NAMALWA (cell line): ENCODE measurements around the gene RAP1GAP.
A peak's percentile ranks its signal among the peaks of the same experiment; 100 is the strongest.

Experiments used
- DNase-seq: peaks from one replicate; pipeline ENCODE4 v3.0.0-alpha.2; 2015; ENCODE audit warnings: low spot score

The RAP1GAP gene

DNA sequence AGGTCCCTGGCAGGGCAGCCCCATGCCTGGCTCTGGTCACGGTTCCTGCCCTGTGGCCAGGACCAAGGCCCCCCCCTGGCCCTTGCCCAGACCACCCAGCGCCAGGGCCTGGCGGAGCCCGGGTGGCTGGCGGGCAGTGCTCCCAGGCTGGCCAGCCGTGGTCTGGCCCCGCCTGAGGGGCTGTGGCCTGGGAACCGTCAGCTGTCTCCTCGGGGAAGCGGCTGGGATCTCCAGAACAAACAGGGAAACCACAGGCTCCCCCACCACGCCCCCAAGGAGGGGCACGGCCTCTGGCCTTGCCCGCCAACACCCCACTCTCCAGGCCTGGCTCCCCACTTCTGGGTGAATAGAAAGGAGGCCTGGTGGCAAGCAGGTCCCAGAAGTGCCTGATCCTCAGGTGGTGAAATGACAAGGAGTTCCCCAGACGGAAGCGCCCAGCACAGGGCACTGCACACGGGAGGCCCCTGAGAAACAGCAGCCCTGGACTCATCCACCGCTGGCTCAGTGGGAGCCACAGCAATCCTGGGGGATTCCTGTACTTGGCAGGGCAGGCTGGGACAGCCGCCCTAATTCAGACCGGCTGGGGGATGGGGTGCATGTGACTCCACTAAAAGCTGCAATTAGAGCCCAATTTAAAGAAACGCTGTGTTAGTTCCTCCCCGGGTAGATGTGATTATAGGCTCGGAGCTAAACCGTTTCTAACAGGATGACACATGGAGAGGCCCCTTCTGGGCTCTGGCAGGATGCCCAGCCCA, 78.9 kb downstream of the RAP1GAP start:
- DNase-seq: no peak

DNA sequence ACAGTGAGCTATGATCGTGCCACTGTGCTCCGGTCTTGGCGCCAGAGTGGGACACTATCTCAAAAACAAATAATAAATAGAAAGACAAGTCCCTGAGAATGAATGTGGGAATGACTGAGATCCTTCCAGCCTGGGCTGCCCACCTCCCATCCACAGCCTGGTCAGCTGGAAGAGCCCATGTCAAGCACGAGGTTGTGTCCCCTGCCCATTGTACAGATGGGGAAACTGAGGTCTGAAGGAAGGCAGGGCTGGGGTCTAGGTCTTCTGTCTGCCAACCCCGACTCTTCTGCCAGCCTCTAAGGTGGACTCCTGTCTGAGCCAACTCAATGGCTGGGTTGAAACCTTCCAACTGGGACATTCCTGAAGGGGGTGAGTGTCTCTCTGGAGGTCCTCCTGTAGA, 79.5 kb downstream of the RAP1GAP start:
- no peak for DNase-seq

DNA sequence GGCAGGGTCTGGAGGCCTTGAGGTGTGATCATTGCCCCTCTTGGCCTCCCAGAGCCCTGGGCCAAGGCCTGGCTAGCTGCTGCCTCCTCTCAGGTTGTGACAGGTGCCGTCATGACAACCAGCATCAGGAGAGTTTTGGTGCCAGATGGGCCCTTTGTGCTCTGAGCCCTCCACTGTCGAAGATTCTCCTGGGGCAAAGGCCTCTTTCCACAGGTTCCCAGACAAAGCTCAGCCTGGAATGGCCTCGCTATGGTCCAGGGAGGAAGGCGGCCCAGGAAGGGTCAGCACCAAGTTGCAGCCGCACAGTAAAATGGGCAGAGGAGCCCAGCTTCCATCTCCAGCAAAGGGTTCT, 81.6 kb downstream of the RAP1GAP start:
- no peak for DNase-seq

DNA sequence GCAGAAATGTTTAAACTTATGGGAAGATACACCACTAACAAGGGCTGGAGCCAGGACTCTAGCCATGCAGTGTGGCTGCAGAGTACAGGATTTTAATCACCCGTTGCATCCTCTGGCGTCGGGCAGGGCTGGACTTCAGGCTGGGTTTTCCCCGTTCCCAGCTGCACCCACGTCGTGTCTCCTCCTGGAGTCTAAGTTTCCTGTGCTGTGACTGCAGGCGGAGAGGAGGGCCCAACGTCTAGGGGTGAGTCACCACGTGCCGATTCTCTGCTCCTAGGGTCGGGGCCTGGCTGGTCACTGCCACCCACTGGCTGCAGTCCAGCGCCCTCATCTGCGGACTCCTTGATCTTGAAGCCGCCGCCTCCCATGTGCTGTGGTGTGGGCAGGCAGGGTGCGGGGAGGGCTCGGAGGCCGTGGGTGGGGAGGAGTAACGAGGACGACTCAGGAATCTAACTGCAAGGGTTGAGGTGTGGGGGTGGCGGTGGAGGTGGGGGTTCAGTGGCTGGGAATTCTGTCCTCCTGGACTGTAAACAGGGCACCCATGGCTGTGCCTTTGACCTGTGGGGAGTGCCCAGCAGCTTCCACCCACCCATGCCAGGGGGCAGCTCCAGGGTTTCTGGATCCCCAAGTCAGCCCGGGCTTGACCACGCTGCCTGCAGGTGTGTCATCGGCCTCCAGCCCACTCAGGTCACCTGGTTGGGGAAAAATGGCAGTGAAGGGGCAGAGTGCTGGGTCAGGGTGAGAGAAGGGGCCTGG, 82.1 kb downstream of the RAP1GAP start:
- DNase-seq: no peak

DNA sequence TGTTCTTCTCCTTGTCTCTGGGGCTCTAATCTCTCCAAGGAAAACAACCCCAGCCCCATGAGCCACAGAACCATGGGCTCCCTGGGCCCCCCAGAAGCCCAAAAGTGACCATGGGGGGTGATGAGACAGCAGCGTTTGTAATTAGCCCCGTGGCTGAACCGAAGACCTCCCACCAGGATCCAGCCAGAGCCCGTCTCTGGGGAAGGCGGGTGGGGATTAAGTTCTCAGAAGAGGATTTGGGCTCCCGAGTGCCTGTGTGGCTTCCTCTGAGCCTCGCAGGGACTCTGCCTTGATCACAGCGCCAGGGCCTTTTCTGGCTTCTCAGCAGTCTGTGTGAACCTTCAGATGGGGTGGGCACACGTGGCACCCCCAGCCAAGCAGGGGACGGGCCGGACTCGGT, 82.9 kb downstream of the RAP1GAP start:
- no peak for DNase-seq

DNA sequence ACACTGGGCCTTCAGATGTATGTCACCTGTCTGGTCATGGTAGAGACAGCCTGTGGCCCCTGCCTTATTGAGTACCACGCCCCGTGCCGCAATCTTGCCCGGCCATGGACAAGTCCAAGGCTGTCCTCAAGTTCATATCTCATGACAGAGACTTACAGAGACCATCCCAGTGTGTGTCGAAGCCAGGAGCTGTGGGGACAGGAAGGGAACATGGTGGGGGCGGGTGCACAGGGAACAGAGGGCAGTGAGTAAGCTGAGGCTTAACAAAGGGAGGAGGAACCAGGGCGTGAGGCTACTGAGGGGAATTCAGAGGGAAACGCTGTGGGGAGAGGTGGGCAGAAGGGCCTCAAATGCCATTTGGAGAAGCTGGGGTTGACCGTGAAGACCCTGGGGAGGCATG, 84.1 kb downstream of the RAP1GAP start:
- DNase-seq: no peak

DNA sequence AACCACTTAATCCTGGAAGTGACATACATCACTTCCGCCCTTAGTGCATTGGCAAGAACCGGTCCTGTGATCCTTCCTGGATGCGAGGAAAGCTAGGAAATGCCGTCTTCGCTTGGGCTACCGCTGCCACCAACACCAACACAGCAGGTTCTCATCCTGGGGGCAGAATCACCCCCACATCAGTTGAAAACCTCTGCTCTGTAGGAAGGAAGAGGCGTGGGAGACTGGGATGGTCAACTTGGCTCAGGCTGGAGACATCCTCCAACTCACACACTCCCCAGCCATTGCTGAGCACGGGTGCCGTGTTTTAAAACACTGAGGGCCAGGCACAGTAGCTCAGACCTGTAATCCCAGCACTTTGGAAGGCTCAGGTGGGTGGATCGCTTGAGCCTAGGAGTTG, 85.1 kb downstream of the RAP1GAP start:
- no peak for DNase-seq

DNA sequence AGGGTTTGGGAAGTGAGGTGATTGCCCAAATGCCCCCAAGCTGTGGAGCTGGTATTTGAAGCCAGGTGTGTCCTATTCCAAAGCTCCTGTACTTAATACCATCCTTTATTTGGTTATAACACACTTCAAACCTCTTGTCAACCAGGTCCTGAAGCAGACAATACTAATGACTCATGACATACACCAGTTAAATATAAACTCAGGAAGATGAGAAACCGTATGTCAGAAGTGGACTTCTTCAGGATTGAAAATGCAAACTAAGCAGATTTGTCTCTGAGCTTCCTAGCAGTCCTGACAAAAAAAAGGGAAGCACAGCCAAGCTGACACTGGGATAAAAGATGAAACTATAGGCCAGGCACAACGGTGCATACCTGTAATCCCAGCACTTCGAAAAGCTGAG, 89.4 kb downstream of the RAP1GAP start:
- no peak for DNase-seq

DNA sequence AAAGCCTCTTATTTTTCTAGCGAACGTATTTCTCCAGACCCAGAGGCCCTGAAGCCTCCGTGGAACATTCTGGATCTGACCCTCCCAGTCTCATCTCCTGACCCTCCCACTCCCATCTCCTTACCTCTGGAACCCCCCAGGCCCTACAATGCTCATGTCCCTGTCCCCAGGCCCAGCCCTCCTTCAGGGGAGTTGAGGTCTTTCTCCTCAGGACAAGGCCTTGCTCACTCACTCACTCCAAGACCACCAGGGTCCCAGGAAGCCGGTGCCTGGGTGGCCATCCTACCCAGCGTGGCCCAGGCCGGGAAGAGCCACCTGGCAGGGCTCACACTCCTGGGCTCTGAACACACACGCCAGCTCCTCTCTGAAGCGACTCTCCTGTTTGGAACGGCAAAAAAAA, 91.2 kb downstream of the RAP1GAP start:
- no peak for DNase-seq

DNA sequence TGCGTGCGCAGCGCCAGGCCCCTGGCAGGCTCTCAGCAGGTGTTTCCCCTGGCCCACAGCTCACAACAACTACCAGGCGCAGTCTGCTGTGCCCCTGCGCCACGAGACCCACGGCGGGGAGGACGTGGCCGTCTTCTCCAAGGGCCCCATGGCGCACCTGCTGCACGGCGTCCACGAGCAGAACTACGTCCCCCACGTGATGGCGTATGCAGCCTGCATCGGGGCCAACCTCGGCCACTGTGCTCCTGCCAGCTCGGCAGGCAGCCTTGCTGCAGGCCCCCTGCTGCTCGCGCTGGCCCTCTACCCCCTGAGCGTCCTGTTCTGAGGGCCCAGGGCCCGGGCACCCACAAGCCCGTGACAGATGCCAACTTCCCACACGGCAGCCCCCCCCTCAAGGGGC, 91.8 kb downstream of the RAP1GAP start:
- no peak for DNase-seq

DNA sequence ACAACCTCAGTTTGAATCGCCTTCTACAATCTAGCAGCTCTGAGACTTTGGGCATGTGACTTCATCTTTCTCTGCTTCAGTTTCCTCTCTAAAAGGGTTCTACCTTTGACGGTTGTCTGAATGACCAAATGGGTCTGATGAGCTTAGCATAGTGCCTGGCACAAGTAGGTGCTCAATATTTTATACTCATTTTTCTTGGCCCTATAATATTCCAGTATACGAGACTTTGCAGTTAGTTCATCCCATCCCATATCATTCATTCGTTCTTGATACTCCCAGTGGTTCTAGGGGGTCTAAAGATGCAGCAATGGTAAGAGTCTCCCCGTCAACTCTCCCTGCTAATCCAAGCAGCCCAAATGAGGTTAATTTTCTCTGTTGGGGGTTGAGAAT, 92.4 kb downstream of the RAP1GAP start:
- no peak for DNase-seq

DNA sequence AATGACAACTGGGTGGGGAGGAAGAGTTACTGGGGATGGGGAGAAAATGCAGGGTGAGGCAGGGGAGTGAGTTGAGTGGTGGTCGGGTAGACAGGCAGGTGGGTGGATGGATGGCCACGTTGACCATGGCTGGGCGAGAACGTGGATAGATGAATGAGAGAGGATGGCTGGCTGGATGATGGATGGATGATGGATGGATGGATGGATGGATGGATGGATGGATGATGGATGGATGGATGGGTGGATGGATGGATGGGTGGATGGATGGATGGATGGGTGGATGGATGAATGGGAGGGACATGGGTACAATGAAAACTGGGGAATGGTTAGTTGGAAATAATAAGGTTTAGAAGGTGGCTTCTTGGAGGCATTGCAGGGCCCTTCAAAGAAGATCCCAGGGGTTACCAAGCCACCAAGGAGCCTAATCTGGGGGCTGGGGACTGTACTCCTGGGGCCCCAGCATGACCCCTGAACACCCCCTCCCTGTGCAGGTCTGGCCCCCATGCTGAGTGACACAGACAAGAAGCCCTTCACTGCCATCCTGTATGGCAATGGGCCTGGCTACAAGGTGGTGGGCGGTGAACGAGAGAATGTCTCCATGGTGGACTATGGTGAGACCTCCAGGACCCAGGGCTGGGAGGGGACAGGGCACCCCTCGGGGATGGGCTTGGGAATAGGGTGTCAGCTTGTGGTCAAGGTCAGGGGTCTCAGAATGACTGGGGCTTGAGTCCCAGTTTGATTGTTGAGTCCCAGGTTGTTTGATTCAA, 92.9 kb downstream of the RAP1GAP start:
- DNase-seq: no peak

DNA sequence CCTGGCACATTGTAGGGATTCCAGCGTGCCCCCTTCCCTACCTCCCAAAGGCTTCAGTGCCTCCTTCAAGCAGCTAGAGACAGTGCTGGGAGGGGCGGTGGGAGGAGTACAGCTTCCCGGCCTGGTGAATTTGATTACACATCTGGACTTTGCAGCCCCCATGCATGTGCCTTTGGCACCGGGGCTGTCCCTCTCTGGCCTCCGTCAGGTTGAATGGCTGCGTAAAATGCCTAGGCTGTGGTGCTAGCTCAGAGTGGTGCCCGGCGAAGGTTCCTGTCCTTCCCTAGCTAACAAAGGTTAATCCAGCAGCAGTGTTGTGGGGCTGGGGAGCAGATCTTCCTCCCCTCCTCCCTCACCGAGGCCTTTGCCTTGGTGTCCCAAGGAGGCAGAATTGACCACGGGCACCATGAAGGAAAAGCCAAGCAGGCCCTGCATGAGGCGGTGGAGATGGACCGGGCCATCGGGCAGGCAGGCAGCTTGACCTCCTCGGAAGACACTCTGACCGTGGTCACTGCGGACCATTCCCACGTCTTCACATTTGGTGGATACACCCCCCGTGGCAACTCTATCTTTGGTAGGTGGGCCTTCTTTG, 93.7 kb downstream of the RAP1GAP start:
- DNase-seq: no peak

DNA sequence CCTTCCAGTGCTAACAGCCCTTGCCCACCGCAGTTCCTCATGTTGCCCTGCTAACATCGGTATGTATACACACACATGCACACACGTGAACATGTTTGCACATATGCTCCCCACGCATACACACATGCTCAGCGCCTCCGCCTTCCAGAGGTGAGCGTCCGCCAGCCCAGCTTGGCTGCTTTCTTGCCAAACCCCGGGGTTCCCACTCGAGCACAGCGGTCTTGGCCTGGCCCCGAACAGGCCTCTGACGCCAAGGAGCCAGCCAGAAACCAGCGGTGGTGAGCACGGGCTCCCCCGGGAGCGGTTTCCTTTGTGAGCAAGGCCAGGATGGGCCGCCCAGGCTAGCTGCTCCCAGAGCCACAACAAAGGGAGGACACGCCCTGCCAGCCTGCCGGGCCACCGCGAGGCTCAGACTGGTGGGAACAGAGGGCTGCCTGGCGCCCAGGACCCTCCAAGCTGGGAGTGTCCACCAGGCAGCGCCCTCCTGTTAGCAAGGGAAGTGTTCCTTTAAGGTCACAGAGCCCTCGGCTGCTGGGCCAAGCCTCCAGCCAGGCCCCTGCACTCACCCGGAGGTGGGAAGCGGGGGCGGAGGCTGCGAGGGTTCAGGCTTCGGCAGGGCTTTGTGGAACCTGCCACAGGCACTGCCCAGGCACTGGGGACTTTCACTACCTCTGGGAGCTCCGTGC, 94.5 kb downstream of the RAP1GAP start:
- no peak for DNase-seq

DNA sequence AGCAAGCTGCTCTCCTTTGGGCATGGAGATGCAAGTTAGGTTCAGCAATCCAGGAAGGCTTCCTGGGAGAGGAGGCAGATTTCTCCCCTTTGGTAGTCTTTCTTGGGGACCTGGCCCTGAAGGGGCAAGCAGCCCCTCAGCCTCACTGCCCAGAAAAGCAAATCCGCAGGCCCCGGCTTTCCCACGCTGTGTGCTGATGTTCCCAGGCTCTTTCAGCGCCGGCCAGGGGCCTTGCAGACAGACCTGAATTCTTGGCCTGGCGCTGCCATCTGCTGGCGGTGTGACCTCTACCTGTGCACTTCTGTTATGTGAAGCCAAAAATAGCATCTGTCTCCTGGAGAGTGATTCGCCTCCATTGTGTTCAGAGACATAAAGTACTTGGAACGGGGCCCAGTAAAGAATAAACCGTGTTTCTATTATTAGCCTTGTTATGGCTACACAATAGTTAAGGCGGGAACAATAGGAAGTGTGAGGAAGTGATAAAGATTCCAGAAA, 95.1 kb downstream of the RAP1GAP start:
- DNase-seq: peak; percentile 45

DNA sequence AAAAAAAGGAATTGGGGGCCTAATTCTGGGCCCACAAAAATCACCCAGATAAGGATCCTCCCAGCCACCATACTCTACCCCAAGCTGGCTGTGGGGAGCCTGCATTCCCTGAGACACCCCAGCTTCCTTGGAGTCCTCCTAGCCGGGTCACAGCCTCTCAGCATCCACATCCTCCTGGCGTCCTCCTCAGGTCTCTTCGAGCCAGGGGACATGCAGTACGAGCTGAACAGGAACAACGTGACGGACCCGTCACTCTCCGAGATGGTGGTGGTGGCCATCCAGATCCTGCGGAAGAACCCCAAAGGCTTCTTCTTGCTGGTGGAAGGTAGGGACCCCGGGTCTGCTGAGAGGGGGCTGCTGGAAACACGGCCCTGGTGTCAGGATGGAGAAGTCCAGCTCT, 95.7 kb downstream of the RAP1GAP start:
- no peak for DNase-seq

DNA sequence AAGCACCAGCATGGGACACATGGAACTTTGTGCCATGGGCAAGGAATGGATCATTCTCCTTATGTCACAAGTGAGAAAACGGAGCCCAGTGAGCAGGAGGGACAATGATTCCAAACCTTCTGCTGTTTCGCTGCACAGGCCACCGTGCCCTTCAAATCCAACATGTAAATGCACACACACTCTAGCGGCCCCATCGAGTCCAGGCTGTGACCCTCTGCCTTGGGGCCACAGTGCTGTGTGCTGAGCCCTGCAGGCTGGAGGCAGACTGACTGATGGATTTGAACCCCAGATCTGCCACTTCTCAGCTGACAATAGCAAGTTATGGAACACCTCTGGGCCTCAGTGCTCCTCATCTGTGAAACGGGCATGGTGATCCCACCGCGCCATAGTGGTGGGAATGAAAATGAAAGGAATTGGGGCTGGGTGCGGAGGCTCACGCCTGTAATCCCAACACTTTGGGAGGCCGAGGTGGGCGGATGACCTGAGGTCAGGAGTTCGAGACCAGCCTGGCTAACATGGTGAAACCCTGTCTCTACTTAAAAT, 96.4 kb downstream of the RAP1GAP start:
- DNase-seq: no peak

DNA sequence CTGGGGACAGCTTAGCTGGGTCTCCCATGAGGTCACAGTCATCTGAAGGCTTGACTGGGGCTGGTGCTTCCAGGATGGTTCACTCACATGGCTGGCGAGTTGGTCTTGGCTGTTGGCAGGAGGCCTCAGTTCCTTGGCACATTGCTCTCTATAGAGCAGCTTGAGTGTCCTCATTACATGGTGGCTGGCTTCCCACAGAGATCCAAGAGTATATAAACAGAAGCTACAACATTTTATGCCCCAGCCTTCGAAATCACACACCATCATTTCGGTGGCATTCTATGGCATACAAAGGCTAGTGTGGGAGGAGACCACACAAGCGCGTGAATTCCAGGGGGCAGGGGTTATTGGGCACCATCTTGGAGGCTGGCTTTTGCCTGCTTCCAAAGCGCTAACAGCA, 96.9 kb downstream of the RAP1GAP start:
- no peak for DNase-seq

DNA sequence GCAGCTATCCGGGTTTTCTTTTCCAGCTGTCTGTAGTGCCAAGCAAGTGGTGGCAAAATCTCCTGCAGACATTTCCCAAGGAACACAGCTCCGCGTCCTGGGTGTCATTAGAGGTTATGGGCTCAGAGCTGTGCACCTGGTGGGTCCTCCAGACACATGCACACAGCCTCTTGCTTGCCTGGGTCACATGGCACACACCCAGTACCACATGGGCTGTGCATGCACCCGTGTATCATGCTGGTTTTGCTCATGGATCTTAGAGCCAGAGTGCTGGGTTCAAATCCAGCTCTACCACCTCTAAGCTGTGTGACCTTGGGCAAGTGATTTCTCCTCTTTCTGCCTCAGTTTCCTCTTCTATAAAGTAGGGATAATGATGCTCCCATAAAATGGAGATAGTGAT, 98.3 kb downstream of the RAP1GAP start:
- DNase-seq: no peak

DNA sequence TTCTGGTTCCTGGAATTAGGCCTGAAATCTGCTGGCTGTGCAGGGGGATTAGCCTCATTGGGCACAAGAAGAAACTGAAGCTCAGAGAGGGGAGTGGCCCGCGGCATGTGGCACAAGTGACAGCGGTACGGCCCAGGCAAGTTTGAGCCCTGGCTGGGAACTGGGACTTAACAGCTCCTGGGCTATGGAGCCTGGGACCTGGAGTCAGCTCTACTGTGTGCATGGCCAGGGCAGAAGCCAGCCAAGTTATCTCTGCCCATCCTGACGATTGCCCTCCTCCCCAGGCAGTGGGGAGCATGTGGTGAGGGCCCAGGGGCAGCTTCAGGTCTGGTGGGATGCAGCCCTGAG, 98.7 kb downstream of the RAP1GAP start:
- no peak for DNase-seq

DNA sequence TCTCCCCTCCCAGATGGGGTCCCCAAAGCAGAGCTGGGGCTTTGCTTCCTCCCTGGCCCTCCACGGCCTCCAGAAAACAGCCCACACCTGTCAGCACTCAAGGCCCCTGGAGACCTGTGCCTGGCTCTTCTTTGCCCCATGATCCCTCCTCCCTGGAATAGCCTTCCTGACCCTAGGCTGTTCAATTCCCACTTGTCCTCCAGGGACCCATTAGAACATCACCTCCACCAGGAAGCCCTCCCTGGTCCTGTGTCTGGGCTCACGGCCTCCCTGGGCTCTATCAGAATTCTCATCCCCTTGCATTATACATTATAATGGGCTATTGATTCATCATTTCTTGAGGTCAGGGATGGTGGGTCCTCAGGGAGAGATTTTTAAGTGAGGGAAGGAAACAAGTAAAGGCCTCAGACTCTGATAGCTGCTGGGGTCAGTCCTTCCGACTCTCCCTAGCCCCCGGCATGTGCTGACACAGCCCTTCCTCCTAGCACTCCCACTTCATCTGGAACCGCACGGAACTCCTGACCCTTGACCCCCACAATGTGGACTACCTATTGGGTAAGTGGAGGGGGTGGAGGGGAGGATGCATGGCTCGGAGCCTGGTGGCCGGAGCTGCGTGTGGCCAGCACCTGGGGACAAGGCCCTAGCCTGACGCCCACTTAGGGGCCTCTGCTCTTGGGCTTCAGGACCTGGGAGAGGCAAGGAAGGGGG, 99.2 kb downstream of the RAP1GAP start:
- no peak for DNase-seq
